HG03439 (cell line): ENCODE results near the gene KCNK1.
"Not testable (repeated sequence)": the region's sequence is repeated elsewhere in the genome, so short reads cannot be mapped to it uniquely, and the experiment has no call there.

Experiments used
- ATAC-seq: cut with Tn5 transposase; IDR thresholded peaks from one replicate; pipeline ENCODE4 v1.9.1; 2021; ENCODE audit warnings: mild to moderate bottlenecking, moderate library complexity; ENCODE audit not compliant: unreplicated experiment

Gene KCNK1

DNA sequence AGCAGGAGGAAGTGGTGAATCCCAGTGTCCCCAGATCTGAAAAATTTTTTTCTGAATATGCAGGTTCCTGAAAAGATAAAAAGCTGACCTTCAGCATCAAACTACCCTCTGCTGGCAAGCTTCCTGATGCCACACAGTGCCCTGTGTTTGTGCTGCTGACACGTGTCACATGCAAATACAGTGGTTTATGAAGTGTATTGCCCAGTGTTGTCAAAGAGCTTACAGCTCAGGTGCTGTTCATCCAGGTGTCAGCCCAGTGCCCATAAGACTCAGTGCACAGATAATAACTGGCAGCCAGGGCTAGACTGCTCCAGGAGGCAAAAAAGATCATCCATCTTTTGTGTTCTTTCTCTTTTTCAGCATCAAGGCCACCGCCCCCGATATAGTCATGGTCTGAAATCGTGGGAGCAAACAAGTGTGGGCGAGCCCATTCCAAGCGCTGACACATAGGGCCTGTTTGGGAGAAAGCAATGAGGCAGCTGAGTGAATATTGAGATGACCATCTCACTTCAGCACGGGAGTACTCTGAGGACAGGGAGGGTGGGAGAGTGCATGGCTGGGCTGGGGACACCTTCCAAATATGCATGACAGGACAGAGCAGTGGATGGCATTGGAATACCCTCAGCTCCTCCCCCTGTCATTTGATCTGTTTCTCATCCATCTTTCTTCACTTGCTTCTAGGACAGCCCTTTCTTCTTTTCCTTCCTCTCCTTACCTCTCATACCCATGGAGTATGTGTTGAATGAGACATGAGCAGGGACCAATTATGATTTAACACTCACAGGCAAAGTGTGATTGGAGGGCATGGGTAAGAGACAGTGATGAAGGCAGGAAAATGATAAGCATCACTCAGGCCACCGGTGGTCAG lies 6.4 kb upstream of the KCNK1 start:
- peak; percentile 84 for ATAC-seq

DNA sequence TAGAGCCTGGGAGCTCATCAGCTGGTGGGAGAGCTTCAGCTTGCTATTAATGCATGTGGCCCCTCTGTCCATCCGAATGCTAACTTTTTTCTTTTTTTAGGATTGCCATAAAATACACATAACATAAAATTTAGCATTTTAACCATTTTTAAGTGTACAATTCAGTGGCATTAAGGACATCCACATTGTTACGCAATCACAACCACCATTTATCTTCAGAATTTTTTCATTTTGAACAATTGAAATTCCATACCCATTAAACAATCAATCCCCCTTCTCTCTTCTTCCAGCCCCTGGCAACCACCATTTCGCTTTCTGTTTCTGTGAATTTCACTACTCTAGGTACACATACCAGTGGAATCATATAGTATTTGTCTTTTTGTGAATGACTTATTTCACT lies 4.9 kb upstream of the KCNK1 start:
- no peak for ATAC-seq

DNA sequence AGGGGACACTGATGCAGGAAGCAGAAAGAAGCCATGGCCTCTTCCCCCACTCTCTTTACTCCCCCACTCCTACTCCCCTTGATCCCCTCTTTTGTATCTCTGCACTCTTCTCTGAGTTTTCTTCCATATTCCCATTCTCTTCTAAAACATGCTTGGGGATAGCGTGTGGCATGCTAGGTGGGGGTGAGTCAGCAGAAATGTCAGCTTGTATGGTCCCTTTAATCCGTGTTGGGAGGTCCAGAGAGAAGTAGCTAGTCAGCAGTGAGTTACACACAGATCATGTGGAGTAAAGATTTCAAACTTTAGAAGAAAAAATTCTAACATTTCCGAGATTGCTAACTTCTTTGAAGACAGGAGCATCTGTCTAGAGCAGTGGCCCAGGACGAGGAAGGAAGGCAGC lies 4.0 kb upstream of the KCNK1 start:
- no peak for ATAC-seq

DNA sequence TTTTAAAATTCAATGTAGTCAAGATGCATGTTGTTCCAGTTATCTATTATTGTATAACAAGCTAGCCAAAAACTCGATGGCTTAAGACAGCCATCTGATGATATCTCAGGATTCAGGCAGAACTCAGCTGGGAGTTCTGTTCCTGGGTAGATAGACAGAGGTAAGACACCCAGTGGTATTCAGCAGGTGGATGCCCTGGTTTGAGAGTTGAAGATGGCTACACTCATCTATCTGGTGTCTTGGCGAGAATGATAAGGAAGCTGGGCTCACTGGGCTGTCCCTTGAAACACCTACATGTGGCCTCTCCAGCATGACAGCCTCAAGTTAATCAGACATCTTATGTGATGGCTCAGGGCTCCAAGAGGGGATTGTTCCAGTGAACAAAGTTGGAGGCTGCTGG lies 3.3 kb upstream of the KCNK1 start:
- ATAC-seq, result no peak

DNA sequence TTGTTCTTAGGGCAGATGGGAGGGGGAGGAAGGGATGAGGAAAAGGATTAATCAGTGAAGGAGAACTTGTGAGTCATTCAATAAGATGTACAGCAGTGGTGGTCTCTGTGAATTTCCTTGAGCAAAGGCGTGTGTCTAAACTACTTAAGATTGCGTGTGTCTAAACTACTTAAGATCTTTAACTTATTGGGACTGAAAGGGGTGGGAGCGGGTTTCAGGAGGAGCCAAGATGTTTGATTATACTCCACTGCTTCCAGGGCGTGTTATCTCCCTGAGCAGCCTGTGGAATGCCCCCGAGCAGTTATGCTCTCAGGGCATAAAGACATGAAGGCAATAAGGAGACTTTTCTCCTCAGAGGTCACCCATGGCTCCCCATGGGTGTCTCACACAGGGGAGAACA lies 2.5 kb upstream of the KCNK1 start:
- not testable (repeated sequence) for ATAC-seq

DNA sequence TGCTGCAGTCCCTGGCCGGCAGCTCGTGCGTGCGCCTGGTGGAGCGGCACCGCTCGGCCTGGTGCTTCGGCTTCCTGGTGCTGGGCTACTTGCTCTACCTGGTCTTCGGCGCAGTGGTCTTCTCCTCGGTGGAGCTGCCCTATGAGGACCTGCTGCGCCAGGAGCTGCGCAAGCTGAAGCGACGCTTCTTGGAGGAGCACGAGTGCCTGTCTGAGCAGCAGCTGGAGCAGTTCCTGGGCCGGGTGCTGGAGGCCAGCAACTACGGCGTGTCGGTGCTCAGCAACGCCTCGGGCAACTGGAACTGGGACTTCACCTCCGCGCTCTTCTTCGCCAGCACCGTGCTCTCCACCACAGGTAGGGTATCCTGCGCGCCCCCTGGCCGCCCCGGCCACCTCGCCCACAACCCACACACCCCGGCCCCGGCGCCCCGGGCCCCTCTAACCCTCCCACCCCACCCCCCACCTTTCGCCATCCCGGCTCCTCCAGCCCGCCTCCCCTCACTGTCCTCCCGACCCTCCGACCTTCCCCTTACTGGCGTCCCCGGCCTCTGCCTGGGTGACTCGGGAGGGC lies 352 bp downstream of the KCNK1 start:
- ATAC-seq, result no peak

DNA sequence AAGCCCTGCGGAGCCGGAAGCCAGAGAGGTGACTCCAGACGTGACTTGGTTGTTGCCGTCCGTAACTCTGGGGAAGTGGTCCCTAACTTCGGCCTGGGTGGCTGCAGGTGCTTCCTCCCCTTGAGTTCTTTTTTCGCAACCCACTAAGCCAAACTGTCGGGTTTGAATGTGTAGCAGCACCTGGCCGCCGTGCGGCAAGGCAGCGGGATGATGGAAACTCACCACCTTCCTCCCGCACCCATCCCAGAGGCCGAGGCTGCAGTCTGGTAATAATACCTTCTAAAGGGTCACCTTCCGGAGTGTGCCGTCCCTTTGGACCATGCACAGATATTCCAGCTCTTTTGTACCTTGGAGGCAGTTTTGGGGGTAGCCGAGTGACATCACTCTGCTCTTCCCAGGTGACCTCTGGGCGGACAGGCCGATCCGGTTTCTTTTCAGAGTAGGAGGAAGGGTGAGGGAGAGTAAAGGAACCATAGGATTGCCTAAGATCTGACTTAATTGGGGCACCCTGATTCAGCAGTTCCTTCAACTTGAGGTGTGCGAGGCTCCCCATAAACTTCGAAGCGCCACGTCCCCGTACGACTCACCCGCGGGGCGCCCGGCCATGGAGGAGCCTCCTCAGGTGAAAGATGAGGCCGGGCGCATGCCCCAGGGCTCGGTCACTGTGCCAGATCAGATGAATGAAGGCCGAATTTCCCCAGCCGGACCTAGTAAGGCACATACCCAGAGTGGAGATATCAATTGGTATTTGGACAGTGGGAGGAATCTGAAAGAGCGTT lies 1.0 kb downstream of the KCNK1 start:
- ATAC-seq, result no peak

DNA sequence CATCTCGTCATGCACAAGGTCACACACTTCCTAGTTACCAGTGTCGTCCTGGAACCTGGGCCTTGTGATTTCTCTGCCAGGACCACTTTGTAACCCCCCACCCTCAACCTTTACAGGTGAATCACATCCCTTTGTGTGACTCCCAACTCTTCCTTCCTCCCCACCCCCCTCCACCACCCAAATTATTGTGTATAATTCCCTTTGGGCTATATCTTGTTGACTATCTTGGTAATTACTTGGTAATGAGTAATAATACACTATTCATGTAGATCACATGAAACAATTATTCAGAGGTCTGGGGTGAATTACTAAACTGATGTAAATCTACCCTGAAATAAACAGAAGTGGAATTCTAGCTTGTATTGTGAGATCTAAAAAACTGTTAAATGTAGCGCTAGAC lies 1.7 kb downstream of the KCNK1 start:
- no peak for ATAC-seq

DNA sequence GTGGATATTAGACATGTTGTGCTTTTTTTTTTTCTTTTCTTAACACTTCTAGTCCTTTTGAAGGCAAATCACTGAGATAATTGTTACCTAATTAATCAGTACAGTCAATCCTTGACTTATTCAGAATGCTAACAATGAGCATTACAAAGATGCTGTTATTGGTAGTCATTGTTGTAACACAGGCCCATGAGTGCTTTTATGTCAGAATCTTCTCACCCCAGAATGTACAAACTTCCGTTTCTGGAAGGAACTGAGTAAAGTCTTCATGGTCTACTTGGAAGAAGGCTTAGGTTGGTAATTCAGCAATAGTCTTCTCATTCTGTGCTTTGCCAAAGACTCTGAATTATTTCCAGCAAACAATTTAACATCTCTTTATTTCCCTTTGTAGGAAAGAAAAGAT lies 3.1 kb downstream of the KCNK1 start:
- ATAC-seq, result no peak

DNA sequence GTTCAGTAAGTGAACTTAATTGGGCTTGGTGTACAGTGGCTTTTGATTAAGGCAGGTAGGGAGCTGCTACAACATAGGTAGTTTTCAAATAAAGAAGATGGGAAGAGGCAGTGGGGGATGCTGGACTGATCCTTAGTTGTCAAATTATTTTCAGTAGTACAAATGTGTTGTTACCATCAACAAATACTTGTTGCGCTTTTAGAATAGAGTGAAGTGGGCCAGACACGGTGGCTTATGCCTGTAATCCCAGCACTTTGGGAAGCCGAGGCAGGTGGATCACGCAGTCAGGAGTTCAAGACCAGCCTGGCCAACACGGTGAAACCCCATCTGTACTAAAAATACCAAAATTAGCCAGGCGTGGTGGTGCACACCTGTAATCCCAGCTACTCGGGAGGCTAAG lies 5.5 kb downstream of the KCNK1 start:
- not testable (repeated sequence) for ATAC-seq

DNA sequence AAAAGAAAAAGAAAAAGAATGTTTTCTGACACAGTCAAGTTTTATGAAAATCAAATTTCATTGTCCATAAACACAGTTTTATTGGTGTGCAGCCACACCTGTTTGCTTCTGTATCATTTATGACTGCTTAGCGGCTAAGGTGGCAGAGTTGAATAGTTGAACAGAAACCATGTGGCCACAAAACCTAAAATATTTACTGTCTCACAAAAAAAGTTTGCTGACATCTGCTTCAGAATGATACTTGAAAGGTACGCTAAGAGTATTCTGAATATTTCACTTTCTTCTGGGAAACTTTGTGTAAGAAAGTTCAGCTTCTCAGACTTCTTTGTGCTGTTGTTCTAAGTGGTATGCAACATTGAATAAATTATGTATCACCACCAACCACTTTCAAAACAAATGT lies 6.2 kb downstream of the KCNK1 start:
- peak; percentile 75 for ATAC-seq

DNA sequence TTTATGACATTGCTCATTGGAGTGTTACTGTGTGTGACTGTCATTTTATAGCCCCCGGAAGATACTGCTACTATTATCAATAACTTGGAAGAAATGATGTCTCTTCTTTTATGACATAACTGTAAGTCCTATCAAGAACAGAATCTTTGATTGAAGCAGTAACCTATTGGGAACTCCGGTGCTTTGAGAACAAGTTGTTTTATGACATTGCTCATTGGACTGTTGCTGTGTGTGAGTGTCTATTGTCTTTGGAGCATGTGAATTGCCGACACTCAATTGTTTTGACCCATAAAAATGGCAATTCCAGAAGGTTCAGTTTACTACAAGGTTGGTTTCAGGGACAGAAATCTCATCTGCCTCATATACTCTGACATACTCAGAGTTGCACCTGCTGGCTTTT lies 8.0 kb downstream of the KCNK1 start:
- no peak for ATAC-seq

DNA sequence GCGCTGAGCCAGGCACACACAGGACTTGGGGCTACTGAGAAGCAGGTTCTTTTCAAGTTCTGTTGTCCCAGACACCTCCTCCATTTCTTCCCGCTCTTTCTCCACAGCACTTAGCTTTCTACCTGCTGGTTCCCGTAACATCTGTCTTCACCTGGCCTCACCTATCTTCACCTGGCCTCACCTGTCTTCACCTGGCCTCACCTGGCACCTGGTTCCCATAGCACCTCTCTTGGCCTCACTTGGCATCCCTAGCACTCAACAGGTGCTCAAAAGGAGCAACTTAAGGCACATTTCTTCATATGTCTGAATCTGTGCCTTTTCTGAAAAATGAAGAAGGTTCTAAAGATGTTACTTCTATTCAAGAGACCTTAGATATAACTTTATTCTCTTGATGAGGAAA lies 10.4 kb downstream of the KCNK1 start:
- no peak for ATAC-seq

DNA sequence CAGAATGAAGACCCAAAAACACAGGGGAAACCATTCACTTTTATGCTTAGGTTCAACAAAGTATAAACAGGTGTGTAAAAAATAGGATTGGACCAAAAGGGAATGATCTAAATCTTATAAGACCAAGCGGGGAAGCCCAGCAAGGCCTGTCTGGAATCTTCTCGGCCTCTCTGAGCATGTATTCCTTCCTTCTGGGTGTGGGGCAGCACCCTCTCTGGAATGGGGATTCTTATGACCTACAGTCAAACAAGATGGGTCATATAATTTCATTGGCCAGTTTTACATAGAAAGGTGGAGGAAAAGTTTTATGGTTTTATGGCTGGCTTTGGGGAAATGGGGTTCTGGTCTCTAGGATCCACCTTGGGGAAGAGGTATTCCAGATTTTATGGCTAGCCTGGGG lies 11.2 kb downstream of the KCNK1 start:
- no peak for ATAC-seq

DNA sequence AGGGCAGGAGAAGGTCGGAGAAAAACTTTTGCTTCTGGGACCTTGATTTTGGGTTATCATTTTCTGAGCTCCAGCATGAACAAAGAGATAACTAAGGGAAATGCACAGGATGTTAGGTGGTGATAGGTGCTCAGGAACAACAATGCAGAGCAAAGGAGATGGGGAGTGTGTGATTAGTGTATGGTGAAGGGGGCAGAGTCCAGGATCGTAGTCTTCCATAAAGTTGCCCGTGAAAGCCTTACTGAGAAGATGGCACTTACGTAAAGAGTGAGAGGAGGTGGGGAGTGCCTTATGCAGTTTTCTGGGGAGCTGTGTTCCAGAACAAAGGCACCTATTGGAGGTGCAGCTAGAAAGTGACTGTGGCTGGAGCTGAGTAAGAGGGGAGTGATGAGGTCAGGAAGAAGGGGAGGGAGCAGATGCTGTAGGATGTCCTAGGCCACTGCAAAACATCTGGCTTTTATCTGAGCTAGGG lies 11.6 kb downstream of the KCNK1 start:
- no peak for ATAC-seq

DNA sequence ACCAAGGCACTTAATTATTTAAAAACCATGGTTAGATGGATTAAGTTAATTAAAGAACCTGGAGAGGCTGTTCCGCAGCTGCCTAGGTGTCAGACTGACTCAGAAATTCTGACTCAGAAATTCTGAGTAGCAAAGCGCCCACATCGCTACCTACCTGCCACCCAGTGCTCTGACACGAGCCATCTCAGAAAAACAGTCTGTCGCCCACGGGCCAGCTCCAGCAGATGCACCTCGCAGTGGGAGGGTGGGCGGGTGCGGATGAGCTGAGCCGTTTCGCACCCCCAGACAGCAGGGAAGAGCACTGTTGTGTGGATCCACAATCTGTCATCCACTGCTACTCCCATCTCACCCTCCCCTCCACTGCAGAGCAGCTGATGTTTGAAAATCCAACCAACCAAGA lies 13.5 kb downstream of the KCNK1 start:
- peak; percentile 28 for ATAC-seq

DNA sequence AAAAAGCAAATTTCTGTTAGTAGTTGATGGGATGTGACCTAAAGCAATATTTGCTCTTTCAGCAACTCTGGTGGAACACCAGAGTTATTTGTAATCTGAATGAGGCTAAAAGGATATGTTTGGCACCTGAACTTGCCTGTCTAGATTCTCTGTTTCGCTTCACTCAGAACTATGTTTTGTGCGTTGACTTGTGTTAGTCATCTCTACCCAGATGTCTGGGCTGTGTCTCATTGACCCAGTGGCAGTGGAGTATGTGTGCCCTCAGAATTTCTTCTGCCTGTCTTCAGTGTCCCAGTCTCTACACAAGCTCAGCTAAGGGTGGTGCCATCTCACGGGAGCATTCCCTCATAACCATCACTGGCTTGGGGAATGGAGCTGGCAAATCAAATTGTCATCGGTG lies 13.9 kb downstream of the KCNK1 start:
- ATAC-seq, result peak; percentile 77

DNA sequence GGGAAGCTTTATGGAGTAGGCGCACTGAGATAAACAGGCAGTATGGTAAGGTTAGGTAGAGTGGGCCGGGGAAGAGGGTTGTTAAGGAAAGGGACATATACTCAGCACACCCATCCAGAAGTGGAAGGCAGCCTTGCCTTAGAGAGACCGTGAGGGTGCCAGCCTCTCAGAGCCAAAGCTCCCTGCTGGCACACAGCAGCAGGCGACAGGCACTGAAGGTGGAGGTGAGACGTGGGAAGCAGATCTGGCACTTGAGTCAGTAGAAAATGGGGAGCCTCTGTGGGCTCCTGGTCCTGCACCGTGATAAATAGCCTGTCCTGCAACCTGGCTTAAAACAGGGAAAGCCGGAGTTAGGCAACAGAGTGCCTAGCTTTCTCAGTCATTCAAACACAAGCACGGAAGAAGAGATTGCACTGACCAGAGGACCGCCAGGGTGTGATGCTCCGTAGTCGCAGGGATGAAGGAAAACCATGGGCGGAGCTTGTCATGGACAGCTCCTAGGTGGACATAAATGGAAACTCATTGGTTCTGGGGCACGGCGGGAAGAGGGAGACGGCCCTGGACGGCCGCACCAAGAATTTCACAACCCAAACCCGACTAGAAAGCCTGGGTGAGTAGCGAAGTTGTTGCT lies 15.5 kb downstream of the KCNK1 start:
- ATAC-seq, result no peak

DNA sequence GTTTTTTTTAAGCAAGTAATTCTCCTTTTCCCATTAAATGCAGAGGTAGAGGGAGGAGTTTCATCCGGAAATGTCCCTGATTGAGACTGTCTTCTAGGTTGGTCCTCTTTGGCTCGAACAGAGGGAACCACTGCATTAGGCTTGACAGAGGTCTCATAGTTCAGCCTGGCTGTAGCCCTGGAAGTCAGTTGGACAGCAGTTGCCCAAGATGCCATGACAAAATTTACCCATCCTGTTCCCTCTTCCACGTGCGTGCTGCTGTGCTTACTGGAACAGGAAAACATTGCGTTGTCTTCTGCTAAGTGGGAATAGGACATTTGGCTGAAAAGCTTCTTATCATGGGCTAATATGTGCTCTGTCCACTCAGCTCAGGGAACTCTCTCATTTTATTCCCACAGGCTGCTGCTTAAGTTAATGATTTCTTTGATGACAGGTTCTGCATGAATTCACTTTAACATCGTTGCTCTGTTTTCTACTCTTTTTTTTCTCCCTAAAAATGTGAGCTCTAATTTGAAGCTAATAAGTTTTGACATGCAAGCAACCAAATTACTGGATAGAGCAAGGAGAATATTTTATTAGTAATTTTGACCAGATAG lies 18.0 kb downstream of the KCNK1 start:
- ATAC-seq, result no peak

DNA sequence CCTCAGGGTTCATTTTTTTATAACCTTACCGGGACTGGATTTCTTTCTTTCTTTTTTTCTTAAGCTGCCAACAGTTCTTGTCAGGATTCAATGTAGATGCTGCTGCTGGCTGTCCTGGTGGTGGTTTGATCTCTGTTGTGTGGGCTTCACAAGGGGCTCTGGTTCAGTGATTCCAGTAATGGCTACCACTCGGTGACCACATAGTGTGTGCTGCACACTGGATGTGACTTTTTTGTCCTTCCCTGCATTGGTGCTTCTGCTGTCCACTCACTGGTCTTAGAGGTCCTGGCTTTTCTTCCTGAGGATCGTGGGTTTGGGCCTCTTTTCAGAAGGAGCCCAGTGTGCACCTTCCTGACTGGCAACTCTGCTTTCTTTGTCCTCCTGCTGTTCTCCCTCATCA lies 18.5 kb downstream of the KCNK1 start:
- no peak for ATAC-seq
